ENCODE results near the gene METTL16. TPM values are rescaled to one million over a fixed set of nuclear protein-coding genes. Genes with fewer than 3 reads are reported as not detected.

The METTL16 gene
- total RNA-seq, 1 donor from 2014 or later: 25.8 TPM

DNA sequence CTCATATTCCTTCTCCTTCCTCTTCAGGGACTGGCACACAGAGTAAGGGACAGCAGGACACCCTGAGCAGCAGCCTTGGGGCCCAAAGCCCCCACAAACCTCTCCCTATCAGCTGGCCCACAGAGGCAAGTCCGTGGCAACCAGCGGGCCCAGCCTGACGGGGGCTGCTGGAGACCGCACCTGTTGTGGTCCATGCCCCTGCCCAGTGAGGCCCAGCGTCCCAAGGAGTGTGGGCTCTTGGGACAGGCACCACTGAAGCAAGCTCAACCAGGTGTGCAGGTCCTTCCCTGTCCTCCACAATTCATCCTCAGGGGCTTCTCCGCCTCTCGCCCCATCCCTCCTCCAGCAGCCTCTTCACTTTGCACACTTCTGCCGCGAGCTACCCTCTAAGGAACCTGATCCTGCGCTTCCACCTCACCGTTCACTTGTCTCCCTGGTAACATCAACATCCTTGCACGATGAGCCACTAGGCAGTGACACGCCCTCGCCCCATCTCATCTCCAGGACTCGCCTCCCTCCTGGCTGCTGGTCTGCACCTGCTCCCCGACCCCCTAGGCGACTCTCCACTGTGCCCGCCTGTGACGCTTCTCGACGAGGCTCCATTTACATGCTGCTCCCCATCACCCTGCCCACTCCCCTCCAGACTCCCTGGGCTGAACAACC is 123.5 kb downstream of the METTL16 start:
- no peak for DNase-seq (ENCODE audit: low spot score)
- intact Hi-C loops (cut with DNase I): no loop called here

DNA sequence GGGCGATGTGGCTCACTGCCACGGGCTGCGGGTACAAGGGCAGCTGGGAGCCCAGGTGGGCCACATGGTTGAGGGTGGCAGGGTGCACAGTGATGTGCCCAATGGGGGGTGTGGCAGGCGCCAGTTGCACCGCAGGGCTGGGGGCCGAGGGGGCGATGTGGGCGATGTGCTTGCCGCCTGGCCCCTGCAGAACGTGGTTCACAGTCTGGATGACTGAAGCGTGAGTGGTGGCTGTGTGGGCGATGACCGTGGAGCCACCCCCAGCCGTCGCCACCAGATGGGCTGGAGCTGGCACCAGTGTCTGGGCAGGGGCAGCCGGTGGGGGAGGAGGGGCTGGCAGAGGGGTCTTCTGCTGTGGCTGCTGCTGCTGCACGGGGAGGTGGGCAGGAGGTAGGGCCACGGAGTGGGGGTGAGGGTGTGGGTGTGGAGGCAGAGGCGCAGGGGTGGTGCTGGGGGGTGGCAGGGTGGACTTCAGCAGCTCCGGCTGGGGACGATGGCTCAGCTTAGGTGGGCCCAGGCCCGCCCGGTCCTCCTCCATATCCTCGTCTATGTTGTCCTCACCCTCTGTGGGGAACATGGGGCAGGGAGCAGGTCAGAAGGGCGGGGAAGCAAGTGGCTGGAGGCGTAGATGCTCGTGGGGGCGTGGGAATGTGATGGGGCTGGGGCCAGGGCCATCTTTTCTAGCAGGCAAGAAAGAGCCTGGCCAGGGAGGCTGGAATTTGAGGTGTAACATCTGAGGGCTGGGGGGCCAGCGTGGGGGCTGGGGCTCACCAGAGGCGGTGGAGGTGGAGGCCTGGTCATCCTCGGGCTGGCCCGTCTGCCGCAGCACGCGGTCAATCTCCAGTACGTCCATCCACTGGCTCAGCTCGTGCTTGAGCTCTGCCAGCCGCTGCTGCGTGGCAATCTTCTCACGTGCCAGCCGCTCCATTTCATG is 124.3 kb downstream of the METTL16 start:
- intact Hi-C loops (cut with DNase I): no loop called here

DNA sequence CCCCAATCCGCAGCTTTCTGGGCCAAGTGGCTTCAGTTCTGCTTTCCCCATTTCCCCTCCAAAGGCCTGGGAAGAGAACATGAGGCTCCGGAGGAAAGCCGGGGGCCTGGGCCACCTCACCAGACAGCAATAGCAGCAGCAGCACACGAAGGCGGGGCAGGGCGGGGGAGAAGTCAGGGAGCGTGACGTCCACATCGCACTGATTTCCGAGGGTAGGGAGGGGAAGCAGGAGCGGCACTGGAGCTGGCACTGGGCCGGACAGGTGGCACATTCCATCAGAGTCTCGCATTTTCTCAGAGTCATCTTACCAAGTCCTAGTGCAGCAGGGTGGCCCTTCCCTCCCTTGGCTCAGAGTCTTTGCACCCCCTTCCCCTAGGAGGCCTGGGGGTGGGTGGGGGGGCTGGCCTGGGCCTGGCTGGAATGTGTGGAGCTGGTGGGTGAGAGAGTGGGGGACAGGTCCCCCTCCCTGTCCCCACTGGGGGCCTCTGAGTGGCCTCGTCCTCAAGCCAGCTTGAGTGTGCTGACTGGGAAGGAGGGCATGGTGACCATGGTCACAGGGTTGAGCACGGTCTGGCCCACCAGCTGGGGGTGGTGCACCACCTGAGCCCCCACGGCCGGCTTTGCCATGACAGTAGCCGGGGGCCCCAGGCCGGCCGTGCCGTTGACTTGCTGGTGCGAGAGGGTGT is 125.1 kb downstream of the METTL16 start:
- DNase-seq (ENCODE audit: low spot score): no peak
- intact Hi-C loops (cut with DNase I): no loop called here

More for the DNA sequence above, 124.3 kb downstream of the METTL16 start:
- DNase-seq (ENCODE audit: low spot score): no peak

DNA sequence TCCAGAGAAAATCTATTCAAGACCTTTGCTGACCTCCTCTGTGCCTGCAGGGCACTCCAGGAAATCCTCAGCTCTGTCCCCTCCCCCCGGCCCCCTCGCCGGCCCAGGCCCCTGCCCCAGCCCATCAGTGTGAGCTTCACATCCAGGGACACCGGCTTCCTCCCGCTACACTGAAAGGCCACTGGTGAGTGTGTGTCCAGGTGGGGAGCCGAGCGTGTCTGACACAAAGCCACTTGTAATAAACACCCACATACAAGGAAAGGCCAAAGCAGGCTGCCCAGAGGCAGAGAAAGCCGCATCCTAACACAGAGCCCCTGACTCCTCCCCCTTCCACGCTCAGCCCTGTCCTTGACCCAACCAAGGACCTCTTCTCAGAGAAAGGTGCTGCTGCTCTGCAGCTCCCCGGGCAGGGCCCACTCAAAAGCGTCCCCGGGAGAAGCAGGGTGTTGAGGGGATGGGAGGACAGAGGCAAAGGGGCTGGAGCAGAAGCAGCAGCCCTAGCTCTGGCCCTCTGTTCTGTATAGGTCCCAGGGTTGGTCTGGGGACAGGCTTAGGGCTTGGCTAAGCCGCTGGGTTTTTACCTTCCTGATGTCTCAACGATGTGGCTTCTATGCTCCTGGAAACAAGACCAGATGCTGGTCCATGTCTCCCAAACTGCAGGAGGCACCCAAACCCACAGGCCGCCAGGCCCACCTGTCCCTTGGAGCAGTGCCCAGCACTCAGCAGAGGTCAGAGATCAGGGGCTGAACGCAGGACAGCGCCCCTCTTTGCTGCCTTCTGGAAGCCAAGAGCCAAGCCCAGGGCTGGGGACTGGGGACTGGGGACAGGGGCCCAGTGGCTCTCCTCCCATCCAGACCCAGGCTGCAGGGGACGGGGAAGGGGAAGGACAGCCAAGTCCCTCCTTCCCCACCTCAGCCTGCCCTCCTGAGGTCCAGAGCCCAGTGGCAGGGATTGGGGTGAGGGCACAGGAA is 126.2 kb downstream of the METTL16 start:
- no peak for DNase-seq (ENCODE audit: low spot score)
- intact Hi-C loops (cut with DNase I): no loop called here

DNA sequence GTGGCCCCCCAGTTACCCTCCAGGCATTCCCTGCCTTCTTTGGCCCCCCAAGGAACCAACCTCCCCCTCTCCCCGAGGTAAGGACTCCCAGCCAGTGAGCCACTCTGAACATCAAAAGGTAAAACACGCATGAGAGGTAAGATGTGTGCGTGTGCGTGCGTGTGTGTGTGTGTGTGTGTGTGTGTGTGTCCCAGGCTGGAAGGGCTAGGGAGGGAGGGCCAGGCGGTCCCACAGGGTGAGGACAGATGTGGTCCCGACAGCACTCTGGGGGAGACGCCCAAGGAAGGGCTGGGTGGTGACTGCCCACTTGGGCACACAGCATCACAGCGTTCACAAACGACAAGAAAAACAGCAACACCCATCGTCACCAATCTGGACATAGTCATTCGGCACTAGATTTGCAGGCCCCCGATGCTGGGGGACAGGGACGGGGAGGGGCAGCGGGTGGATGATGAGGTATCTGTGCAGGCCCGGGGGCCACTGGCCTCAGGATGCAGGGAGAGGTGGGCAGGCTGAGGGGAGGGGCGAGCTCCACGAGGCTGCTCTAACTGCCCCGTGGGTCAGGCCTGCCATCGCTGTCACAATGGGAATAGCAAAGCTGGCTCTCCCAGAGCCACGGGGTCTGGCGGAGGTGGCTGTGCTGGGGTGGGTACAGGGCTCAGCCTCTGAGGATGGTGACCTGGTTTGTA is 127.1 kb downstream of the METTL16 start:
- no peak for DNase-seq (ENCODE audit: low spot score)
- intact Hi-C loops (cut with DNase I): no loop called here

DNA sequence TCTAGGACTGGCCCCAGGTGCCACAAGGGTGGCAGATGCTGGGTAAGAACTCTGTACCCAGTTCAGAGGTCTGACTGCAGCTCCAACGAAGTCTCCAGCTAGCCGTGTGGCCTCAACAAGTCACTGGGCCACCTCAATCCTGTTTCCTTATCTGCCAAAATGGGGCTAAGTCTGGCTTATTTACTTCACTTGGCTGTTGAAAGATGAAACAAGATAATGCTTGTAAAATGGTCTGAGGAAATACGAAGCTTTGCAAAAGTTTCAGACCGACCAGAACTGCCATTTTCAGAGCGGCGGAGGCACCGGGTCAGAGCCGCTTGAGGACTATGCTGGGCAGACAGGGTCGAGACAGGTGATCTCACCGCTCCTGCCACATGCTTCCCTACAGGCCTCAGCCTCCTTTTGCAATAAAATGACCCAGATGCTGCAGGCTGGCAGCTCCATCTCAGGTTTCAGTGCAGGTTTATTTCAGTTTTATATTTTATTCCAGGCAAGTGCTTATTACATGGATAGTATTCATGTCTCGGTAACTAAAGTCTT is 128.0 kb downstream of the METTL16 start:
- intact Hi-C loops (cut with DNase I): no loop called here
- no peak for DNase-seq (ENCODE audit: low spot score)

DNA sequence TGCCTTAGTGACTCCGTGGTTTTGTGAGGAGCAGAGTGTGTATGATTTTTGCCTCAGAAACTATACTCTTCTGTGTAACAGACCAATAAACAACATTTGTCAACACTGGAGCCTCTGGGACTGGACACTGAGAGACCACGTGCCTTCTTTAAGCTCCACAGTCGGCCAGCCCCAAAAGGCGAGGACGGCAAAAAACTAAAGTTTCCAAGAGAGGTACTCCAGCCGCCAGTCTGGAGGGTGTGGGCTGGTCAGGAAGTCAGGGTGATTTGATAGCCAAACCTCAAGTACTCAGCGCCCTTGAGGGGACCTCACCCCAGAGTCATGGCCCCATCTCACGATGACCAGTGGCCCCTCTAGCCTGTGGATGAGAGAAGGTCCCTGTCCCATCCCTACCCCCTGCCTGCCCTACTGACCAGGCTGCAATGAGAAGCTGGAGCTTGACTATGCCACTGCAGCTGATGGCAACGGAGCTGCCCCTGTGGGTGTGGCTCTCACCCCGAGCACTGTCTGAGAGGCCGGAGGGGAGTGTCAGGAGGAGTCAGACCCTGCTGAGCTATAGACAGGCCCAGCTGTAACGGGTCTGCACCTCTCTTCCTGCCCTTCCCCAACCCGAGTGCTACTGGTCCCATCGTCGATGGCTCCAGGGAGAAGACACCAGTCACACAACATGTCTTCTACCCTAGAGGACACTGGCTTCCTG is 130.6 kb downstream of the METTL16 start:
- intact Hi-C loops (cut with DNase I): no loop called here
- no peak for DNase-seq (ENCODE audit: low spot score)

DNA sequence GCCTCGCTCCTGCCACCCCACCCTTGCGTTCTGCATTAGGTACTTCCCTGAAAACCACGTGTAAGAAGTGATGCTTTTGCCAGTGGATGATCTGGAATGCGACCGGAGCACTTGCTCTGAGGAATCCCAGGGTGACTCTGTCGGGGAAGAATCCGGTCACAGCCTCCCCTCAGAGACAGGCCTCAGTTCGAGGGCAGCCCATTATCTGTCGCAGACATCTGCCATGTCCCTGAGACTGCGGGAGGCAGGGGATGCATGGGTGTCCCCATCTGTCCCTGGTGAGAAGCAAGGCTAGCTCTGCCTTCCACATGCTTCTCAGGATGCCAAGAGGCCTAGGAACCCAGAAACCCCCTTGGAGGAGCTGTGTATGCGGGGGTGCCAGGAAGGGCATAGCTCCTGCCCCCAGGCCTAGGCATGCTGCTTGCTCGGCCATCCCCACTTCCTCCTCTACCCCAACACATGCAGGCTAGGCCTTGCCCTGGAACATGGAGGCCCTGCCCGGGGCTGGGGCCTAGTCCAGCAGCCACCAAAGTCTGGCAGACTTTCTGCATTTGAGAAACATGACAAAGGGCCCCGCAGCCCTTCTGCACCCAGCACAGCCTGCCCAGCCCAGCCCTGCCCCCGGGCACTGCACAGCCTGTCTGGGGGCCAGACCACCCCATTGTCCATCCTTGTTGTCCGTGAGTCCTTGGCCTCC is 131.3 kb downstream of the METTL16 start:
- intact Hi-C loops (cut with DNase I): no loop called here
- no peak for DNase-seq (ENCODE audit: low spot score)

DNA sequence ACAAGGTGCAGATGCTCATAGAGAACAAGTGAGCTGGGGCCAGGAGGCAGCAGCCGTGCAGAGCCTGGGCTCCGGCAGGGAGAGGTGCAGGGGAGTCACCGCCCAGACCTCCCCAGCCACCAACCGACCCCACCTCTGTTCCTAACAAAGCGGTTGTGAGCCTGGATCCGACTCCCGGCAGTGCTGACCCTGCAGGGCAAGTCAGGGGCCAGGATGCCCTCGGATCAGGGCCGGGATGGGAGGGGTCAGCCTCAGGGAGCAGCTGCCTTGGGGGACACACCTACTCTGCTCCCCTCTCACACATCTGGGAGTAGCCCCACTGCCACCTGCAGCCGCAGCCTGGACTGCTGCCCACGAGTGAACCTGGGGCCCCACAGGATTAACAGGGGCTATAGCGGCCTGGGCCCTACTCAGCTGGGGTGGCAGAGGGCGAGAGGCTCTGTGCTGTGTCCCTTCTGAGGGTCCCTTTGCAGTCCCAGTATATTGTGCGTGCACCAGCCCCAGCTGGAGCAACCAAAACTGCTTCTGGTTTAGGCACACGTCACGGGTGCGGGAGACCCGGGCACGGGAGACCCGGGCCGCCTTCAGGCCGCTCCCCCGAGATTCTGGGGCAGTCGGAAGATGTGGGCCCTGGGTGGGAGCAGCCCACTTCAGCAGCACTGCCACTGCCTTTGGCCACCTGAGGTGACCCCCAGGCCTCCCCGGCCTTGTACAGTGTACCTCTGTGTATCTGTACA is 132.0 kb downstream of the METTL16 start:
- intact Hi-C loops (cut with DNase I): no loop called here
- no peak for DNase-seq (ENCODE audit: low spot score)

DNA sequence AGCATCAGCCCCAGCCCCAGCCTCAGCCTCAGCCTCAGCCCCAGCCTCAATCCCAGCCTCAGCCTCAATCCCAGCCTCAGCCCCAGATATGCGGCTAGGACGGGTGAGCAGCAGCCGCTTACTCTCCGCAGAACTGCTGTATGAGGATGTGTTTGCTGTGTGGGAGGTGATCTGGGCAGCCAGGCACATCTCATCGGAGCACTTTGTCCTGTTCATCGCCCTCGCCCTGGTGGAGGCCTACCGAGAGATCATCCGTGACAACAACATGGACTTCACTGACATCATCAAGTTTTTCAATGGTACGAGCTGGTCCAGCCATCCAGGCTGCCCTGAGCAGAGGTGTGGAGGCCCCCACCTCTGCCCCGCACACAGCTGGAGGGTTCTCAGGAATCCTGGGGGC is 132.8 kb downstream of the METTL16 start:
- intact Hi-C loops (cut with DNase I): no loop called here
- DNase-seq (ENCODE audit: low spot score): no peak

DNA sequence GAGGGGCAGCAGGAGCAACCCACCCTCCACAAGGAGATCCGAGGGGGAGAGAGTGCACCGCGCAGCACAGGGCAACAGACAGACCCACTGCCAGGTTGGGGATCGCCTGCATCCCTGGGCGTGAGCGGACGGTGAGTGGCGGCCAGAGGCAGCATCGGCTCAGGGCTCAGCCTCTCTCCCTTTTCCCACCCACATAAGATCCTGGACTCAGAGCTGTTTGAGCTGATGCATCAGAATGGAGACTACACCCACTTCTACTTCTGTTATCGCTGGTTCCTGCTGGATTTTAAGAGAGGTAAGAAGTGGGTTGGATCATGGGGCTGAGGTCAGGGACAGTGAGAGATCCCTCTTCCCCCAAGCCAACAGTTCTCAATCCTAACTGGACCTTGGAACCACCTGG is 134.0 kb downstream of the METTL16 start:
- intact Hi-C loops (cut with DNase I): no loop called here
- no peak for DNase-seq (ENCODE audit: low spot score)

DNA sequence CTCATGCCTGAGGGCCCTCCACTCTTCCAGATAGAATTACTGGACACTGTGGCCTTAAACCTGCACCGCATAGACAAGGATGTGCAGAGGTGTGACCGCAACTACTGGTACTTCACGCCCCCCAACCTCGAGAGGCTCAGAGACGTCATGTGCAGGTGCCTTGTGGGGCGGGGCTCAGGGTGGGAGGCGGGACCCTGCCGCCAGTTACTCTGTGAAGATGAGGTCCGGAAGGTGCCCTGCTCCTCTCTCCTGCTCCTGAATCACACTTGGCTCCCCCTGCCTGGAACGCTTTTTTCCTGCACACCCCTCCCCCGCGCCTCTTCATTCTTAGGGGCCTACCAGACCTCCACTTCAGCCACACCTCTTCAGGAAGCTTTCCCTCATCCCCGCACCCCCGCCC is 135.6 kb downstream of the METTL16 start:
- no peak for DNase-seq (ENCODE audit: low spot score)
- intact Hi-C loops (cut with DNase I): no loop called here

DNA sequence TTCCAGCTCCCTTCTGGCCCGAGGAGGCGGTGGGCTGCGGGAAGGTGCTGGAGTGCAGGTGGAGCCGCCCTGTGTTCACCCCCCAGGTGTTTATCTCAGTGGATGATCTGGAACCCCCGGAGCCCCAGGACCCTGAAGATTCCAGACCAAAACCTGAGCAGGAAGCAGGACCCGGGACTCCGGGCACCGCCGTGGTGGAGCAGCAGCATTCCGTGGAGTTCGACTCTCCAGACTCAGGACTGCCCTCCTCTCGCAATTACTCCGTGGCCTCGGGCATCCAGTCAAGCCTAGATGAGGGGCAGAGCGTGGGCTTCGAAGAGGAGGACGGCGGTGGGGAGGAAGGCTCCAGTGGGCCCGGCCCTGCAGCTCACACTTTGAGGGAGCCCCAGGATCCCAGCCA is 136.3 kb downstream of the METTL16 start:
- DNase-seq (ENCODE audit: low spot score): no peak
- intact Hi-C loops (cut with DNase I): no loop called here

DNA sequence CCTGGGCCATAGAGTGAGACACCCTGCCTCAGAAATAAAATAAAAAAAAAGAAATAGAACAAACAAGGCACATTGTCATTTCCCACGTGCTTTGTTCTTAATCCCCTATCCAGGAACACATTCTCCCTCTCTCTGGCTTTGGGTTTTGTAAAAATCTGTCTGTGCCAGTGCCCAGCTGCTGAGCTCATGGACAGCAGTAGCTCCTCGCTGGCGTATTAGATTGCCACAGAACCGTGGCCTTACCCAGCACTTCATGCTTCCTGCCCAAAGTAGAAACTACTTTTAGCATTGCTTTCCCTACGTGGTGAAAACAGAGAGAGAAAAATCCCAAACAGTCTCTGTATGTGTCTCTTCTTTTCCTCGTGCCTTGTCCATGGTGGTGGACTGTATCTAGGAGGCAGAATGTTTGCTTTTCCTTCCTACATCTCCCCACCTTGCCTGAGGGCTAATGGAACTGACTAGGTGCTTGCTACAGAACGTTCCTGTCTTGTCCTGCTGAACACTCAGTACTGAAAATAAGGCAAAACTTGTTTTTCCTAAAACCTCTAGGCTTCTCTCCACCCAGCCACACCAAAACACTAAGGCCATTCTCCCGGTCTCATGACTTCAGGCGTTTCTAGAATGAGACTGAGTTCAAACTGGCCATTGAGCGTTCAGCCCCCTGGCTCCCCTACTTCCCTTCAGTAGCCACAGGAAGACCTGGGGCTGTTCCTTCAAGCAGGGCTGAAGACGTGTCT is 137.0 kb downstream of the METTL16 start:
- intact Hi-C loops (cut with DNase I): no loop called here
- DNase-seq (ENCODE audit: low spot score): no peak

DNA sequence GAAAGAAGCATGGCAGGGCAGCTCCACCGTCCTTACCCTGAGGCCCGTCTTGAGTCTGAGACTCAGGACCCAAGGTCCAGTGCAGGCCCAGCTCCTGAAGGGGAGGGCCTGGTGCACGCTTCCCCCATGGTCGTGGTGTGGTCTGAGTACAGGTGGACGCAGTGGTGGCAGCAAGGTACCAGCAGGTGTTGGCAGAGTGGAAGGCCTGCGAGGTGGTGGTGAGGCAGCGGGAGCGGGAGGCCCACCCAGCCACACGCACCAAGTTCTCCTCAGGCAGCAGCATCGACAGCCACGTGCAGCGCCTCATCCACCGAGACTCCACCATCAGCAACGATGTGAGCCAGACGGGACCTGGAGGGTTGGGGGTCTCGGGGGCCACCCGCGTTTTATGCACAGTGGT is 138.5 kb downstream of the METTL16 start:
- no peak for DNase-seq (ENCODE audit: low spot score)
- intact Hi-C loops (cut with DNase I): no loop called here

DNA sequence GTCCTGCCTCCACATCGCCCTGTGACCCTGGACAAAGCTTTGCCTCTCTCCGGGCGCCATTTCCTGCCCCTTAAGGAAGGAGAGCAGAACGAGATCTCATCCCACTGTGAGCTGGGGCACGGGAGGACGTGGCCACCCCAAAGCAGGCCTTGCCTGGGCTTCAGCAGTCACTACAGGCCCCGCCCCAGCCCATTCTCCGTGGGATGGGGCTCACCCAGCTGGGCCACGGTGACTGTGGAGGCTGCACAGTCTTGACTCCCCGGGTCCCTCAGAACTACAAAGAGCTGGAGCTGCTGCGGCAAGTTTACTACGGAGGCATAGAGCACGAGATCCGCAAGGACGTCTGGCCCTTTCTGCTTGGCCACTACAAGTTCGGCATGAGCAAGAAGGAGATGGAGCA is 139.0 kb downstream of the METTL16 start:
- intact Hi-C loops (cut with DNase I): no loop called here
- DNase-seq (ENCODE audit: low spot score): no peak

Data from cardiac septum (tissue), 1 donor.